K562 (cell line): ENCODE measurements around the gene UBE2L3. TPM values are rescaled to one million over a fixed set of nuclear protein-coding genes. Genes with fewer than 3 reads are reported as not detected.

Experiments
- ATF6 ChIP-seq: sonication (generic); formaldehyde crosslinking; IDR thresholded peaks from 2 replicates; pipeline ENCODE4 v1.4.0; 2020; ENCODE audit warnings: mild to moderate bottlenecking, missing genetic modification reagents
- CBX2 ChIP-seq: fragments of 200-600 bp; sonication (generic); IDR thresholded peaks from one replicate; pipeline ENCODE4 v1.6.1; 2012; ENCODE audit warnings: mild to moderate bottlenecking, low read length, inconsistent platforms; ENCODE audit not compliant: insufficient read depth, poor library complexity, severe bottlenecking
- CEBPB ChIP-seq: fragments of 450-650 bp; IDR thresholded peaks from 2 replicates; pipeline ENCODE4 v1.6.1; 2016; ENCODE audit warnings: missing genetic modification characterization, missing compliant biosample characterization
- DDX20 ChIP-seq: fragments of 450-650 bp; IDR thresholded peaks from 2 replicates; pipeline ENCODE4 v1.6.1; 2016; ENCODE audit warnings: missing genetic modification characterization, low read depth, mild to moderate bottlenecking, missing compliant biosample characterization, moderate library complexity
- ELF1 ChIP-seq: fragments of 200-800 bp; sonication (Bioruptor generic); IDR thresholded peaks from 2 replicates; pipeline ENCODE4 v1.6.1; 2016; ENCODE audit warnings: missing genetic modification characterization, missing compliant biosample characterization
- ETS2 ChIP-seq: IDR thresholded peaks from 2 replicates; pipeline ENCODE4 v1.6.1; 2016; ENCODE audit warnings: borderline replicate concordance, missing genetic modification characterization, mild to moderate bottlenecking, moderate library complexity, missing compliant biosample characterization; ENCODE audit not compliant: poor library complexity, severe bottlenecking
- ETV5 ChIP-seq: sonication (generic); formaldehyde crosslinking; IDR thresholded peaks from 2 replicates; pipeline ENCODE4 v1.4.0; 2020; ENCODE audit warnings: low read depth, mild to moderate bottlenecking, missing genetic modification reagents
- FUS ChIP-seq: fragments of 200-400 bp; formaldehyde crosslinking; optimal IDR thresholded peaks from 2 replicates; pipeline ENCODE3; 2017; ENCODE audit warnings: low read depth, low read length
- GABPB1 ChIP-seq: sonication (generic); formaldehyde crosslinking; IDR thresholded peaks from 2 replicates; pipeline ENCODE4 v1.8.0; 2022; ENCODE audit warnings: mild to moderate bottlenecking, missing genetic modification reagents
- HDGF ChIP-seq: fragments of 450-650 bp; IDR thresholded peaks from 2 replicates; pipeline ENCODE4 v1.6.1; 2016
- HMG20A ChIP-seq: fragments of 450-650 bp; formaldehyde crosslinking; conservative IDR thresholded peaks from 2 replicates; pipeline ENCODE4 v1.4.0; 2020; ENCODE audit warnings: mild to moderate bottlenecking, mixed read lengths
- ILK ChIP-seq: fragments of 450-650 bp; IDR thresholded peaks from 2 replicates; pipeline ENCODE4 v1.6.1; 2016; ENCODE audit warnings: missing genetic modification characterization, low read depth, mild to moderate bottlenecking, missing compliant biosample characterization, moderate library complexity, borderline replicate concordance
- POLR2G ChIP-seq: fragments of 200-400 bp; formaldehyde crosslinking; IDR thresholded peaks from 2 replicates; pipeline ENCODE4 v1.6.1; 2017; ENCODE audit warnings: low read depth, mild to moderate bottlenecking, antibody characterized with exemption, low read length, moderate library complexity
- POLR2H ChIP-seq: IDR thresholded peaks from 2 replicates; pipeline ENCODE4 v1.6.1; 2016; ENCODE audit warnings: missing genetic modification characterization, low read depth, mild to moderate bottlenecking, control low read depth, missing compliant biosample characterization, moderate library complexity
- PPARD ChIP-seq: fragments of 250-450 bp; sonication (Bioruptor Pico); IDR thresholded peaks from 2 replicates; pipeline ENCODE4 v1.8.0; 2022; ENCODE audit warnings: inconsistent platforms, mild to moderate bottlenecking, moderate library complexity
- RERE ChIP-seq: sonication (generic); formaldehyde crosslinking; IDR thresholded peaks from 2 replicates; pipeline ENCODE4 v1.8.0; 2023; ENCODE audit warnings: missing genetic modification reagents, mild to moderate bottlenecking, borderline replicate concordance
- SIRT6 ChIP-seq: IDR thresholded peaks from one replicate; pipeline ENCODE4 v1.6.1; 2012; ENCODE audit warnings: low read depth, mild to moderate bottlenecking, control low read depth, inconsistent platforms, low read length, moderate library complexity
- SMAD4 ChIP-seq: fragments of 250-450 bp; sonication (Bioruptor Pico); conservative IDR thresholded peaks from 2 replicates; pipeline ENCODE4 v1.8.0; 2021; ENCODE audit warnings: inconsistent platforms, mild to moderate bottlenecking, moderate library complexity
- WHSC1 ChIP-seq: IDR thresholded peaks from one replicate; pipeline ENCODE4 v1.6.1; 2012; ENCODE audit warnings: low read length, control low read depth, inconsistent platforms
- ZNF165 ChIP-seq: fragments of 250-450 bp; sonication (Bioruptor Pico); IDR thresholded peaks from 2 replicates; pipeline ENCODE4 v1.4.0; 2020; ENCODE audit warnings: borderline replicate concordance
- ZNF444 ChIP-seq: fragments of 250-450 bp; sonication (Bioruptor Pico); IDR thresholded peaks from 2 replicates; pipeline ENCODE4 v1.4.0; 2020; ENCODE audit warnings: mild to moderate bottlenecking, moderate library complexity
- polyA plus RNA-seq, 8 experiments: library from polyadenylated mRNA; depleted of rRNA in 4 of 8; stranded (reverse) in 5 of 8; unstranded in 3 of 8; fragments of >200 nt; fragmentation: Nextera tagmentation in 2 of 8; fragmentation: Illumina TruSeq in 1 of 8; extraction: Ambion mirVana in 2 of 8; extraction: Trizol in 1 of 8; gene quantifications; 2 replicates each; pipeline versions ENCODE4 v1.2.1 to v1.2.3, GENCODE V29; 2011 to 2014; ENCODE audit warnings: inconsistent platforms in 1 of 8, missing spikeins in 1 of 8
- total RNA-seq, 7 experiments: library from RNA; depleted of rRNA in 6 of 7; stranded (reverse); fragments of >200 nt in 6 of 7; fragmentation: Illumina TruSeq in 2 of 7; extraction: Trizol in 2 of 7; gene quantifications; 2 replicates each; pipeline versions ENCODE4 v1.2.1 to v1.2.3, GENCODE V29; 2011 to 2021; ENCODE audit warnings: low replicate concordance in 1 of 7

The UBE2L3 gene
- total and polyA plus RNA-seq, 9 of the 15 experiments (the other 6 are each of a cell fraction or from before 2014, with no cell fraction given), result 215 to 625 (median 285) TPM

DNA sequence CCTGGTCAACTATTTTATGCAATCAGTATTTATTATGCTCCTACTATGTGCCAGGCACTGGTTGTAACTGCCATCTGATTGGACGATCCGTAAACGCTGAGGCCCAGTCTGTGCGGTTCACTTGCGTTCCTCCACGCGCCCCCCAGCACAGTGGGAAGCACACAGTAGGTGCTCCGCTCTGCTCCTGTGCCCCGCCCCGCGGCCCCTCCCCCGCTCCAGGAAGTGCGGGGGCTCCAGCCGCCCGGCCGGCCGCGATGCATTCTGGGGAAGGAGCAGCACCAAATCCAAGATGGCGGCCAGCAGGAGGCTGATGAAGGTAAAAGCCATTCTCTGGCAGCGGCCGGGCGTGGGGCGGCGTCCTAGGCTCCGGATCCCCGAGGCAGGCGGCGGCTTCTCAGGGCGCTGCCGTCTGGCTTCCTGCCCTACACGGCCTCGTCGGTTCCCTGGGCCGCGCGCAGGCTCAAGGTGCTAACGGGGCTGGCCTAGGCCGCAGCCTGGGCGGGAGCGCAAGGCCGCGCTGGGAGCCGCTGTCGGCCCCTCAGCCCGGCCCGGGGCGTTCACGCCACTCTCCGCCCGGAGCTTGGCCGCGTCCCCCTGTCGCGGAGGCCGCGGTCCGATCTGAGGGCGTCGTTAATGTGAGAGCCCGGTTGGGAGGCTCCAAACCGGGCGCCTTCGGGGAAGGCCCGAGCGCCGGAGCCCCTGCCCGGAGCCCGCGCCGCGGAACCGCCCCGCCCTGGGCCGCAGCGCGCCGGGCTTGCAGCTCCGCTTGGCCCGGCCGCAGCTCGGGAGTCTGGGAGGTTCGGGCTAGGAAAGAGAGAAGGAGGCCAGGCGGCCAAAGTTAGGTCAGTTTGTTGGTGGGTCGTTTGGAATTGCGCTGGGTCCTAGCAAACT is at the start of gene UBE2L3 (continued):
- TF ChIP-seq PPARD (CRISPR knock-in tag) (no peak), GABPB1 (CRISPR knock-in tag) (no peak), ETS2 (tag) (no peak), CEBPB (no peak), ZNF165 (CRISPR knock-in tag) (peak; percentile 64; the same call in 1 of the 2 replicates), ATF6 (CRISPR knock-in tag) (no peak), ZNF444 (CRISPR knock-in tag) (peak; percentile 91), ELF1 (tag) (no peak), RERE (CRISPR knock-in tag) (no peak), ILK (tag) (no peak), HDGF (no peak), SIRT6 (peak; percentile 78), FUS (no peak), POLR2H (tag) (no peak), ETV5 (CRISPR knock-in tag) (no peak), HMG20A (CRISPR knock-in tag) (peak; percentile 85), DDX20 (no peak), SMAD4 (CRISPR knock-in tag) (peak; percentile 94), POLR2G (no peak), CBX2 (no peak), WHSC1 (peak; percentile 51)
